Dendritic cell treated with granulocyte-macrophage colony-stimulating factor and Interleukin-4, amounts not matched to agents 40 ng/mL and 50 ng/mL, for 4 days (primary cell): ENCODE results near the gene DUSP16.

ENCODE experiments used
- H3K27ac Mint-ChIP-seq: one replicate; pipeline ENCODE4 v1.8.0; 2022; ENCODE audit warnings: mild to moderate bottlenecking, mixed read lengths
- H3K27me3 Mint-ChIP-seq: one replicate; pipeline ENCODE4 v1.8.0; 2022; ENCODE audit warnings: mild to moderate bottlenecking, mixed read lengths
- H3K36me3 Mint-ChIP-seq: one replicate; pipeline ENCODE4 v1.8.0; 2022; ENCODE audit warnings: low read depth, mixed read lengths
- H3K4me1 Mint-ChIP-seq: one replicate; pipeline ENCODE4 v1.8.0; 2022; ENCODE audit warnings: low read depth, mixed read lengths
- H3K4me3 Mint-ChIP-seq: one replicate; pipeline ENCODE4 v1.8.0; 2022; ENCODE audit warnings: mild to moderate bottlenecking, moderate library complexity, mixed read lengths
- H3K9me3 Mint-ChIP-seq: one replicate; pipeline ENCODE4 v1.8.0; 2022; ENCODE audit warnings: mixed read lengths
- intact Hi-C: fragments of 100-400 bp; cut with micrococcal nuclease; formaldehyde crosslinking; loops from one replicate; pipeline ENCODE4 v1.15.0; 2022

DUSP16 gene

GRCh38 chr12:12548713-12549112 lies 13.9 kb downstream of the DUSP16 start:
- Mint-ChIP-seq H3K4me3 (no peak overlapping the region), H3K27ac (no peak overlapping the region), H3K27me3 (no peaks in the 10 kb centered on the region), H3K4me1 (peaks cover 7% of the 10 kb centered on the region), H3K36me3 (no peaks in the 10 kb centered on the region), H3K9me3 (no peaks in the 10 kb centered on the region)
- intact Hi-C loops = no loop called here

GRCh38 chr12:12546314-12546772 lies 16.3 kb downstream of the DUSP16 start:
- H3K27ac Mint-ChIP-seq = no peak overlapping the region
- no peaks in the 10 kb centered on the region for H3K27me3 Mint-ChIP-seq
- H3K4me1 Mint-ChIP-seq = peaks cover 7% of the 10 kb centered on the region
- no peak overlapping the region for H3K4me3 Mint-ChIP-seq
- intact Hi-C loops = no loop called here
- H3K9me3 Mint-ChIP-seq = no peaks in the 10 kb centered on the region
- H3K36me3 Mint-ChIP-seq = peaks cover under 1% of the 10 kb centered on the region

GRCh38 chr12:12543959-12544358 lies 18.7 kb downstream of the DUSP16 start:
- intact Hi-C loops = no loop called here
- Mint-ChIP-seq H3K4me1 (peaks cover 16% of the 10 kb centered on the region), H3K9me3 (no peaks in the 10 kb centered on the region), H3K27me3 (no peaks in the 10 kb centered on the region), H3K36me3 (peaks cover 6% of the 10 kb centered on the region), H3K27ac (no peak overlapping the region), H3K4me3 (no peak overlapping the region)

- H3K4me3 Mint-ChIP-seq = no peak overlapping the region
Measured at GRCh38 chr12:12542964-12543363, 19.7 kb downstream of the DUSP16 start.

GRCh38 chr12:12542286-12542685 lies 20.4 kb downstream of the DUSP16 start:
- no peaks in the 10 kb centered on the region for H3K9me3 Mint-ChIP-seq
- H3K4me1 Mint-ChIP-seq = peaks cover 9% of the 10 kb centered on the region
- intact Hi-C loops = no loop called here
- H3K27me3 Mint-ChIP-seq = no peaks in the 10 kb centered on the region
- no peak overlapping the region for H3K27ac Mint-ChIP-seq
- H3K4me3 Mint-ChIP-seq = no peak overlapping the region
- H3K36me3 Mint-ChIP-seq = peaks cover 6% of the 10 kb centered on the region

More at GRCh38 chr12:12542964-12543363, 19.7 kb downstream of the DUSP16 start:
- no peaks in the 10 kb centered on the region for H3K27me3 Mint-ChIP-seq
- peaks cover 6% of the 10 kb centered on the region for H3K36me3 Mint-ChIP-seq
- intact Hi-C loops = no loop called here
- H3K4me1 Mint-ChIP-seq = peaks cover 16% of the 10 kb centered on the region
- no peaks in the 10 kb centered on the region for H3K9me3 Mint-ChIP-seq
- H3K27ac Mint-ChIP-seq = no peak overlapping the region

GRCh38 chr12:12541782-12542181 lies 20.9 kb downstream of the DUSP16 start:
- H3K27ac Mint-ChIP-seq = no peak overlapping the region
- H3K4me3 Mint-ChIP-seq = no peak overlapping the region
- intact Hi-C loops = no loop called here
- peaks cover 8% of the 10 kb centered on the region for H3K4me1 Mint-ChIP-seq
- no peaks in the 10 kb centered on the region for H3K9me3 Mint-ChIP-seq
- peaks cover 6% of the 10 kb centered on the region for H3K36me3 Mint-ChIP-seq
- H3K27me3 Mint-ChIP-seq = no peaks in the 10 kb centered on the region

GRCh38 chr12:12540261-12541013 lies 22.2 kb downstream of the DUSP16 start:
- peaks cover 8% of the 10 kb centered on the region for H3K4me1 Mint-ChIP-seq
- H3K4me3 Mint-ChIP-seq = no peak overlapping the region
- intact Hi-C loops = no loop called here
- no peaks in the 10 kb centered on the region for H3K9me3 Mint-ChIP-seq
- peaks cover 6% of the 10 kb centered on the region for H3K36me3 Mint-ChIP-seq
- no peaks in the 10 kb centered on the region for H3K27me3 Mint-ChIP-seq
- H3K27ac Mint-ChIP-seq = no peak overlapping the region

- Mint-ChIP-seq H3K9me3 (no peaks in the 10 kb centered on the region), H3K27ac (no peak overlapping the region), H3K4me3 (no peak overlapping the region), H3K27me3 (no peaks in the 10 kb centered on the region), H3K36me3 (peaks cover 6% of the 10 kb centered on the region), H3K4me1 (peaks cover 12% of the 10 kb centered on the region)
- intact Hi-C loops = no loop called here
Measured at GRCh38 chr12:12539028-12539810, 23.4 kb downstream of the DUSP16 start.

GRCh38 chr12:12538535-12538934 lies 24.1 kb downstream of the DUSP16 start:
- Mint-ChIP-seq H3K36me3 (peaks cover 6% of the 10 kb centered on the region), H3K4me3 (no peak overlapping the region), H3K4me1 (peaks cover 15% of the 10 kb centered on the region), H3K27me3 (no peaks in the 10 kb centered on the region), H3K9me3 (no peaks in the 10 kb centered on the region), H3K27ac (no peak overlapping the region)
- intact Hi-C loops = no loop called here

GRCh38 chr12:12537421-12537820 lies 25.2 kb downstream of the DUSP16 start:
- H3K4me1 Mint-ChIP-seq = peaks cover 15% of the 10 kb centered on the region
- no peak overlapping the region for H3K27ac Mint-ChIP-seq
- H3K4me3 Mint-ChIP-seq = no peak overlapping the region
- H3K9me3 Mint-ChIP-seq = no peaks in the 10 kb centered on the region
- H3K36me3 Mint-ChIP-seq = peaks cover 6% of the 10 kb centered on the region
- no peaks in the 10 kb centered on the region for H3K27me3 Mint-ChIP-seq
- intact Hi-C loops = no loop called here

- Mint-ChIP-seq H3K4me3 (no peak overlapping the region), H3K9me3 (no peaks in the 10 kb centered on the region), H3K27ac (no peak overlapping the region), H3K27me3 (no peaks in the 10 kb centered on the region), H3K4me1 (peaks cover 7% of the 10 kb centered on the region), H3K36me3 (no peaks in the 10 kb centered on the region)
- intact Hi-C loops = no loop called here
Measured at GRCh38 chr12:12534975-12535374, 27.7 kb downstream of the DUSP16 start.

- intact Hi-C loops = no loop called here
- no peaks in the 10 kb centered on the region for H3K9me3 Mint-ChIP-seq
- no peak overlapping the region for H3K4me3 Mint-ChIP-seq
- peak overlapping the region; percentile 51 for H3K27ac Mint-ChIP-seq
- peaks cover 7% of the 10 kb centered on the region for H3K4me1 Mint-ChIP-seq
- no peaks in the 10 kb centered on the region for H3K27me3 Mint-ChIP-seq
- H3K36me3 Mint-ChIP-seq = no peaks in the 10 kb centered on the region
Measured at GRCh38 chr12:12534166-12534866, 28.3 kb downstream of the DUSP16 start.

- H3K36me3 Mint-ChIP-seq = no peaks in the 10 kb centered on the region
- intact Hi-C loops = no loop called here
- no peak overlapping the region for H3K4me3 Mint-ChIP-seq
- no peaks in the 10 kb centered on the region for H3K9me3 Mint-ChIP-seq
- no peaks in the 10 kb centered on the region for H3K27me3 Mint-ChIP-seq
- no peak overlapping the region for H3K27ac Mint-ChIP-seq
- H3K4me1 Mint-ChIP-seq = peaks cover 12% of the 10 kb centered on the region
Measured at GRCh38 chr12:12533238-12533829, 29.3 kb downstream of the DUSP16 start.

GRCh38 chr12:12531194-12531593 lies 31.5 kb downstream of the DUSP16 start:
- Mint-ChIP-seq H3K4me1 (peaks cover 18% of the 10 kb centered on the region), H3K27me3 (no peaks in the 10 kb centered on the region), H3K9me3 (no peaks in the 10 kb centered on the region), H3K36me3 (no peaks in the 10 kb centered on the region), H3K4me3 (no peak overlapping the region), H3K27ac (no peak overlapping the region)
- intact Hi-C loops = no loop called here
